SKM-1 treated with dmso at 0.1 percent for 144 hours (cell line): ENCODE measurements around the gene HIPK3.

Source experiments
- DNase-seq: peaks from one replicate; lab custom pipeline; 2025; ENCODE audit not compliant: unreplicated experiment; lab: John Stamatoyannopoulos, UW

HIPK3 gene

GRCh38 chr11:33388793-33389525, 131.8 kb downstream of the HIPK3 start:
- DNase-seq, result no peak

GRCh38 chr11:33389635-33390034, 132.5 kb downstream of the HIPK3 start:
- DNase-seq, result no peak

GRCh38 chr11:33390944-33391892, 134.0 kb downstream of the HIPK3 start:
- DNase-seq, result no peak

- DNase-seq, result no peak
These were observed 134.7 kb downstream of the HIPK3 start for GRCh38 chr11:33391893-33392251.

GRCh38 chr11:33394431-33395109, 137.4 kb downstream of the HIPK3 start:
- no peak for DNase-seq

GRCh38 chr11:33396361-33396760, 139.2 kb downstream of the HIPK3 start:
- no peak for DNase-seq

- no peak for DNase-seq
These were observed 142.2 kb downstream of the HIPK3 start for GRCh38 chr11:33399421-33399820.

GRCh38 chr11:33402066-33402465, 144.9 kb downstream of the HIPK3 start:
- DNase-seq, result no peak

- no peak for DNase-seq
These were observed 146.2 kb downstream of the HIPK3 start for GRCh38 chr11:33403344-33403743.

GRCh38 chr11:33405834-33406602, 148.8 kb downstream of the HIPK3 start:
- DNase-seq, result no peak
